ENCODE results near the gene DCK. TPM values are rescaled to one million over a fixed set of nuclear protein-coding genes. Genes with fewer than 3 reads are reported as not detected.

DCK gene
- total and polyA plus RNA-seq, 10 donors: 19.3 to 45.5 (median 35.3) TPM

- Histone ChIP-seq H3K4me3 (no peak overlapping the region), H3K4me1 (peaks cover 0 to 66% (median 21%) of the 10 kb centered on the region in 6 donors), H3K36me3 (no peaks in the 10 kb centered on the region), H3K9me3 (no peaks in the 10 kb centered on the region), H3K27me3 (replicated peaks in 1 of 7) (no peaks in the 10 kb centered on the region), H3K27ac (peak overlapping the region in 4 of 8 donors; percentile 20 to 61 (median 40))
- no peak for TF ChIP-seq POLR2AphosphoS5 (IDR thresholded peaks at IDR 0.05)
- no peak for TF ChIP-seq POLR2A (IDR thresholded peaks at IDR 0.05)
- no peak for TF ChIP-seq CTCF (IDR thresholded peaks at IDR 0.05 in 8 of 11, conservative IDR thresholded peaks at IDR 0.05 in 3 of 11)
- 53 to 62% (median 58%) methylated on average over 4 of the region's 4 CpGs for WGBS, 5 donors
- intact Hi-C loops (cut with DNase I; ENCODE audit: low total_unique reads): no loop called here
- no peak for DNase-seq
Measured at GRCh38 chr4:70946939-70947338, 46.5 kb upstream of the DCK start.

- DNase-seq: no peak
- WGBS, 5 donors: 74 to 79% (median 77%) methylated on average over 5 of the region's 5 CpGs
- Histone ChIP-seq H3K27me3 (replicated peaks in 1 of 7) (no peaks in the 10 kb centered on the region), H3K4me3 (no peak overlapping the region), H3K27ac (peak overlapping the region in 2 of 8 donors; percentile 26 to 61), H3K36me3 (no peaks in the 10 kb centered on the region), H3K4me1 (peaks cover 0 to 60% (median 16%) of the 10 kb centered on the region in 6 donors), H3K9me3 (no peaks in the 10 kb centered on the region)
- TF ChIP-seq POLR2A (IDR thresholded peaks at IDR 0.05): no peak
- TF ChIP-seq POLR2AphosphoS5 (IDR thresholded peaks at IDR 0.05): no peak
- no peak for TF ChIP-seq CTCF (IDR thresholded peaks at IDR 0.05 in 8 of 11, conservative IDR thresholded peaks at IDR 0.05 in 3 of 11)
- intact Hi-C loops (cut with DNase I; ENCODE audit: low total_unique reads): no loop called here
Measured at GRCh38 chr4:70948665-70949260, 44.7 kb upstream of the DCK start.

- Histone ChIP-seq H3K9me3 (no peaks in the 10 kb centered on the region), H3K27ac (peak overlapping the region in 3 of 8 donors; percentile 5 to 55 (median 51)), H3K36me3 (peaks cover 0 to 4% (median 0%) of the 10 kb centered on the region in 6 donors), H3K27me3 (replicated peaks in 1 of 7) (no peaks in the 10 kb centered on the region), H3K4me1 (peaks cover 0 to 16% (median 1%) of the 10 kb centered on the region in 6 donors), H3K4me3 (no peak overlapping the region)
- 51 to 98% (median 90%) methylated on average over 1 of the region's 1 CpG for WGBS, 5 donors
- DNase-seq: no peak
- intact Hi-C loops (cut with DNase I; ENCODE audit: low total_unique reads): no loop called here
- TF ChIP-seq POLR2AphosphoS5 (IDR thresholded peaks at IDR 0.05): no peak
- TF ChIP-seq POLR2A (IDR thresholded peaks at IDR 0.05): no peak
- no peak for TF ChIP-seq CTCF (IDR thresholded peaks at IDR 0.05 in 8 of 11, conservative IDR thresholded peaks at IDR 0.05 in 3 of 11)
Measured at GRCh38 chr4:70954032-70954431, 39.4 kb upstream of the DCK start.

- WGBS, 5 donors: 86 to 93% (median 91%) methylated on average over 5 of the region's 5 CpGs
- peaks cover 0 to 30% (median 6%) of the 10 kb centered on the region in 6 donors for H3K36me3 ChIP-seq
- no peak overlapping the region for H3K4me3 ChIP-seq
- no peak overlapping the region for H3K27ac ChIP-seq
- DNase-seq: no peak
- no peak for TF ChIP-seq CTCF (IDR thresholded peaks at IDR 0.05 in 8 of 11, conservative IDR thresholded peaks at IDR 0.05 in 3 of 11)
- TF ChIP-seq POLR2A (IDR thresholded peaks at IDR 0.05): no peak
- no peak for TF ChIP-seq POLR2AphosphoS5 (IDR thresholded peaks at IDR 0.05)
- H3K4me1 ChIP-seq: peaks cover 0 to 13% (median 1%) of the 10 kb centered on the region in 6 donors
- no peaks in the 10 kb centered on the region for H3K9me3 ChIP-seq
- intact Hi-C loops (cut with DNase I; ENCODE audit: low total_unique reads): no loop called here
- H3K27me3 ChIP-seq (replicated peaks in 1 of 7): no peaks in the 10 kb centered on the region
Measured at GRCh38 chr4:70956549-70957210, 36.8 kb upstream of the DCK start.
